Astrocyte (in vitro differentiated cells and primary cell): ENCODE measurements around the gene CMTM7.

Experiments used
- EZH2 ChIP-seq: IDR thresholded peaks from 2 replicates; pipeline ENCODE4 v1.6.1; 2012; ENCODE audit warnings: mild to moderate bottlenecking, low read length, inconsistent platforms; ENCODE audit not compliant: insufficient read depth
- TF ChIP-seq, protein P1 (sequence below): IDR thresholded peaks from 2 replicates; pipeline ENCODE4 v1.5.1; 2011; ENCODE audit warnings: low read depth, mild to moderate bottlenecking, inconsistent platforms, low read length, moderate library complexity; ENCODE audit not compliant: insufficient read depth

DNA sequence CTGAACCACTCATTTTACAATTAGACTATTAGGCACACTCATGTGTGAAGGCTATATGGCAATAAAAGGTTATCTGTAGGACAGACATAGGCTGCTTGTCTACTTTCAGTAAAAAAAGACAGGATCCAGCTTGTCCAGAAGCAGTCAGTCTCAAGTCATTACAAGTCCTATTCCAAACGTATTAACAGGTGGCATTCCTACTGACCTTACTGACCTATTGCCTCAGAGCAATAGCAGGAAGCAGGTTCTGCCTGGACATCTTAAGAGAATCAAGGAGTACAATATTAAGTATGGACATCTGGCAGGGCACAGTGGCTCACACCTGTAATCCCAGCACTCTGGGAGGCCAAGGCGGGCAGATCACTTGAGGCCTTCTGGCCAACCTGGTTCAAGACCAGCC, 104.0 kb downstream of the CMTM7 start:
- no peak for TF ChIP-seq EZH2
- TF ChIP-seq, protein P1, sequence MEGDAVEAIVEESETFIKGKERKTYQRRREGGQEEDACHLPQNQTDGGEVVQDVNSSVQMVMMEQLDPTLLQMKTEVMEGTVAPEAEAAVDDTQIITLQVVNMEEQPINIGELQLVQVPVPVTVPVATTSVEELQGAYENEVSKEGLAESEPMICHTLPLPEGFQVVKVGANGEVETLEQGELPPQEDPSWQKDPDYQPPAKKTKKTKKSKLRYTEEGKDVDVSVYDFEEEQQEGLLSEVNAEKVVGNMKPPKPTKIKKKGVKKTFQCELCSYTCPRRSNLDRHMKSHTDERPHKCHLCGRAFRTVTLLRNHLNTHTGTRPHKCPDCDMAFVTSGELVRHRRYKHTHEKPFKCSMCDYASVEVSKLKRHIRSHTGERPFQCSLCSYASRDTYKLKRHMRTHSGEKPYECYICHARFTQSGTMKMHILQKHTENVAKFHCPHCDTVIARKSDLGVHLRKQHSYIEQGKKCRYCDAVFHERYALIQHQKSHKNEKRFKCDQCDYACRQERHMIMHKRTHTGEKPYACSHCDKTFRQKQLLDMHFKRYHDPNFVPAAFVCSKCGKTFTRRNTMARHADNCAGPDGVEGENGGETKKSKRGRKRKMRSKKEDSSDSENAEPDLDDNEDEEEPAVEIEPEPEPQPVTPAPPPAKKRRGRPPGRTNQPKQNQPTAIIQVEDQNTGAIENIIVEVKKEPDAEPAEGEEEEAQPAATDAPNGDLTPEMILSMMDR, result no peak
